Right atrium auricular region (tissue), 2 donors: ENCODE results near the gene TMEM95. TPM values are rescaled to one million over a fixed set of nuclear protein-coding genes. Genes with fewer than 3 reads are reported as not detected.
"Not testable (repeated sequence)": the region's sequence is repeated elsewhere in the genome, so short reads cannot be mapped to it uniquely, and the experiment has no call there.

Experiments used
- DNase-seq: peaks from one replicate; pipeline ENCODE4 v3.0.0-alpha.2; 2019; ENCODE audit warnings: low spot score
- H3K27ac ChIP-seq, 2 donors: fragments of 200-600 bp; sonication (generic); 1 replicate in 1 of 2; 2 replicates in 1 of 2; pipeline ENCODE4 v1.5.1; 2016 to 2019
- H3K27me3 ChIP-seq, 2 donors: fragments of 200-600 bp; sonication (generic); one replicate each; pipeline versions ENCODE4 v1.5.1 to v1.6.0; 2017 to 2019
- H3K36me3 ChIP-seq: fragments of 200-600 bp; sonication (generic); one replicate; pipeline ENCODE4 v1.5.1; 2016
- H3K4me1 ChIP-seq, 2 donors: fragments of 200-600 bp; sonication (generic); one replicate each; pipeline versions ENCODE4 v1.5.1 to v1.6.0; 2017 to 2019
- H3K4me3 ChIP-seq, 2 donors: fragments of 200-600 bp; sonication (generic); 1 replicate in 1 of 2; 2 replicates in 1 of 2; pipeline ENCODE4 v1.5.1; 2017 to 2019; ENCODE audit warnings: mild to moderate bottlenecking in 1 of 2, moderate library complexity in 1 of 2
- H3K9me3 ChIP-seq, 2 donors: fragments of 200-600 bp; sonication (generic); one replicate each; pipeline ENCODE4 v1.5.1; 2019
- CTCF ChIP-seq, 2 donors: fragments of 200-600 bp; sonication (generic); IDR thresholded peaks; one replicate each; pipeline ENCODE4 v1.5.1; 2019; ENCODE audit warnings: antibody characterized with exemption in 2 of 2
- total RNA-seq, 2 donors: library from RNA; depleted of rRNA; stranded (reverse); fragments of >200 nt; gene quantifications; one replicate each; pipeline ENCODE4 v1.1.0, GENCODE V29; 2016

Gene TMEM95
- total RNA-seq, 2 donors from 2014 or later: not detected

- Histone ChIP-seq H3K4me1 (no peaks in the 10 kb centered on the region), H3K27me3 (no peaks in the 10 kb centered on the region), H3K36me3 (no peaks in the 10 kb centered on the region), H3K9me3 (no peaks in the 10 kb centered on the region), H3K4me3 (no peak overlapping the region), H3K27ac (no peak overlapping the region)
- DNase-seq: no peak
- no peak for TF ChIP-seq CTCF (IDR thresholded peaks at IDR 0.05)
Measured at GRCh38 chr17:7367083-7367482, 12.1 kb downstream of the TMEM95 start.

- TF ChIP-seq CTCF (IDR thresholded peaks at IDR 0.05): no peak
- DNase-seq: no peak
- H3K36me3 ChIP-seq: no peaks in the 10 kb centered on the region
- H3K9me3 ChIP-seq: no peaks in the 10 kb centered on the region
- H3K27ac ChIP-seq: no peak overlapping the region
- H3K4me3 ChIP-seq: no peak overlapping the region
- H3K27me3 ChIP-seq: no peaks in the 10 kb centered on the region
- H3K4me1 ChIP-seq: no peaks in the 10 kb centered on the region
Measured at GRCh38 chr17:7367918-7368598, 13.1 kb downstream of the TMEM95 start.

GRCh38 chr17:7368599-7368994, 13.6 kb downstream of the TMEM95 start:
- H3K4me3 ChIP-seq, H3K36me3 ChIP-seq, H3K27ac ChIP-seq, H3K9me3 ChIP-seq, H3K27me3 ChIP-seq, DNase-seq, H3K4me1 ChIP-seq: not testable (repeated sequence)

- TF ChIP-seq CTCF (IDR thresholded peaks at IDR 0.05): no peak
- Histone ChIP-seq H3K4me1 (no peaks in the 10 kb centered on the region), H3K9me3 (no peaks in the 10 kb centered on the region), H3K4me3 (no peak overlapping the region), H3K27me3 (no peaks in the 10 kb centered on the region), H3K27ac (no peak overlapping the region), H3K36me3 (no peaks in the 10 kb centered on the region)
- DNase-seq: no peak
Measured at GRCh38 chr17:7369825-7370224, 14.9 kb downstream of the TMEM95 start.

- no peak for DNase-seq
- H3K27me3 ChIP-seq: no peaks in the 10 kb centered on the region
- no peak for TF ChIP-seq CTCF (IDR thresholded peaks at IDR 0.05)
Measured at GRCh38 chr17:7370853-7371252, 15.9 kb downstream of the TMEM95 start.

GRCh38 chr17:7374353-7374752, 19.4 kb downstream of the TMEM95 start:
- TF ChIP-seq CTCF (IDR thresholded peaks at IDR 0.05): no peak
- H3K27ac ChIP-seq: no peak overlapping the region
- no peaks in the 10 kb centered on the region for H3K36me3 ChIP-seq
- no peak for DNase-seq
- no peak overlapping the region for H3K4me3 ChIP-seq
- H3K4me1 ChIP-seq: no peaks in the 10 kb centered on the region
- H3K9me3 ChIP-seq: no peaks in the 10 kb centered on the region
- no peaks in the 10 kb centered on the region for H3K27me3 ChIP-seq

More at GRCh38 chr17:7370853-7371252, 15.9 kb downstream of the TMEM95 start:
- no peak overlapping the region for H3K27ac ChIP-seq
- no peaks in the 10 kb centered on the region for H3K9me3 ChIP-seq
- H3K36me3 ChIP-seq: no peaks in the 10 kb centered on the region
- H3K4me3 ChIP-seq: no peak overlapping the region
- no peaks in the 10 kb centered on the region for H3K4me1 ChIP-seq
